Trophoblast cell (in vitro differentiated cells and primary cell): ENCODE measurements around the gene AMBP.

Source experiments
- DNase-seq, 2 donors: peaks; one replicate each; pipeline ENCODE4 v3.0.0-alpha.2; 2016
- H2AFZ ChIP-seq: 2 replicates; pipeline ENCODE4 v1.6.1; 2013; ENCODE audit warnings: low read length, moderate library complexity, mild to moderate bottlenecking; ENCODE audit not compliant: insufficient read depth, poor library complexity
- H2AK5ac ChIP-seq: 2 replicates; pipeline ENCODE4 v1.6.1; 2013; ENCODE audit warnings: mild to moderate bottlenecking, low read length
- H2BK120ac ChIP-seq: 2 replicates; pipeline ENCODE4 v1.6.1; 2013; ENCODE audit warnings: low read length, mild to moderate bottlenecking, moderate library complexity; ENCODE audit not compliant: insufficient read depth, poor library complexity
- H2BK12ac ChIP-seq: 2 replicates; pipeline ENCODE4 v1.6.1; 2013; ENCODE audit warnings: mild to moderate bottlenecking, low read length, moderate library complexity
- H2BK5ac ChIP-seq: 2 replicates; pipeline ENCODE4 v1.6.1; 2013; ENCODE audit warnings: low read length, low read depth, moderate library complexity, mild to moderate bottlenecking; ENCODE audit not compliant: poor library complexity
- H3K14ac ChIP-seq: 2 replicates; pipeline ENCODE4 v1.6.1; 2013; ENCODE audit warnings: mild to moderate bottlenecking, low read length
- H3K18ac ChIP-seq: 2 replicates; pipeline ENCODE4 v1.6.1; 2013; ENCODE audit warnings: mild to moderate bottlenecking, low read length
- H3K23ac ChIP-seq: 2 replicates; pipeline ENCODE4 v1.6.1; 2013; ENCODE audit warnings: low read length
- H3K27ac ChIP-seq: 2 replicates; pipeline ENCODE4 v1.5.1; 2013; ENCODE audit warnings: low read depth, mild to moderate bottlenecking, inconsistent platforms, low read length, moderate library complexity
- H3K27me3 ChIP-seq: 2 replicates; pipeline ENCODE4 v1.6.1; 2013; ENCODE audit warnings: inconsistent platforms, mild to moderate bottlenecking, low read length, moderate library complexity; ENCODE audit not compliant: insufficient read depth
- H3K36me3 ChIP-seq, 2 experiments: 1 replicate in 1 of 2; 2 replicates in 1 of 2; pipeline ENCODE4 v1.6.1; 2013; ENCODE audit warnings: low read length in 2 of 2, mild to moderate bottlenecking in 2 of 2, moderate library complexity in 1 of 2; ENCODE audit not compliant: insufficient read depth in 2 of 2, control insufficient read depth in 1 of 2
- H3K4ac ChIP-seq: 2 replicates; pipeline ENCODE4 v1.6.1; 2013; ENCODE audit warnings: low read depth, mild to moderate bottlenecking, low read length, moderate library complexity
- H3K4me1 ChIP-seq, 2 experiments: 1 replicate in 1 of 2; 2 replicates in 1 of 2; pipeline ENCODE4 v1.6.1; 2013; ENCODE audit warnings: low read length in 2 of 2, mild to moderate bottlenecking in 2 of 2, moderate library complexity in 1 of 2; ENCODE audit not compliant: insufficient read depth in 2 of 2, control insufficient read depth in 1 of 2
- H3K4me2 ChIP-seq: 2 replicates; pipeline ENCODE4 v1.6.1; 2013; ENCODE audit warnings: inconsistent platforms, mild to moderate bottlenecking, low read length, moderate library complexity
- H3K4me3 ChIP-seq: 2 replicates; pipeline ENCODE4 v1.5.1; 2013; ENCODE audit warnings: mild to moderate bottlenecking, low read depth, low read length, inconsistent platforms
- H3K79me1 ChIP-seq: one replicate; pipeline ENCODE4 v1.6.1; 2013; ENCODE audit warnings: low read length
- H3K79me2 ChIP-seq: 2 replicates; pipeline ENCODE4 v1.6.1; 2013; ENCODE audit warnings: low read length, mild to moderate bottlenecking; ENCODE audit not compliant: control insufficient read depth, insufficient read depth, poor library complexity
- H3K9ac ChIP-seq: 2 replicates; pipeline ENCODE4 v1.6.1; 2013; ENCODE audit warnings: mild to moderate bottlenecking, low read length
- H3K9me3 ChIP-seq: 2 replicates; pipeline ENCODE4 v1.6.1; 2013; ENCODE audit warnings: low read depth, mild to moderate bottlenecking, control low read depth, inconsistent platforms, low read length; ENCODE audit not compliant: insufficient read depth
- H4K12ac ChIP-seq: 2 replicates; pipeline ENCODE4 v1.6.1; 2013; ENCODE audit warnings: low read depth, mild to moderate bottlenecking, low read length, moderate library complexity
- H4K8ac ChIP-seq: 2 replicates; pipeline ENCODE4 v1.6.1; 2013; ENCODE audit warnings: low read depth, mild to moderate bottlenecking, low read length, moderate library complexity
- H4K91ac ChIP-seq: one replicate; pipeline ENCODE4 v1.6.1; 2013; ENCODE audit warnings: low read depth, mild to moderate bottlenecking, low read length, moderate library complexity
- WGBS: extraction: QIAGEN DNeasy Blood & Tissue Kit; methylation state at CpG from one replicate; pipeline ENCODE4 v1.1.7; 2013; ENCODE audit warnings: missing lambda C conversion rate; ENCODE audit not compliant: insufficient read length, insufficient coverage; ENCODE audit errors: extremely low coverage; 5-methylcytosine and 5-hydroxymethylcytosine counted together

The AMBP gene

GRCh38 chr9:114029311-114030170 lies 48.6 kb downstream of the AMBP start:
- no peaks in the 10 kb centered on the region for H3K79me1 ChIP-seq
- H3K27ac ChIP-seq = no peak overlapping the region
- WGBS = no CpG with 5 or more reads among the region's 12 CpGs
- no peak overlapping the region for H4K8ac ChIP-seq
- H2AK5ac ChIP-seq = no peak overlapping the region
- no peak overlapping the region for H2BK120ac ChIP-seq
- no peak overlapping the region for H2BK12ac ChIP-seq
- DNase-seq = no peak
- H3K9me3 ChIP-seq = no peaks in the 10 kb centered on the region
- H3K4me1 ChIP-seq = peaks cover 0 to 5% of the 10 kb centered on the region in 2 experiments
- H3K36me3 ChIP-seq = peaks cover 20 to 22% of the 10 kb centered on the region in 2 experiments
- no peak overlapping the region for H2BK5ac ChIP-seq
- H3K9ac ChIP-seq = no peak overlapping the region
- H3K4ac ChIP-seq = no peak overlapping the region
- H4K91ac ChIP-seq = no peak overlapping the region
- H3K4me2 ChIP-seq = no peak overlapping the region
- H3K18ac ChIP-seq = no peak overlapping the region
- no peak overlapping the region for H3K14ac ChIP-seq
- no peak overlapping the region for H4K12ac ChIP-seq
- H3K79me2 ChIP-seq = no peaks in the 10 kb centered on the region
- no peaks in the 10 kb centered on the region for H3K27me3 ChIP-seq
- H3K4me3 ChIP-seq = no peak overlapping the region
- no peak overlapping the region for H2AFZ ChIP-seq
- H3K23ac ChIP-seq = no peak overlapping the region

GRCh38 chr9:114028646-114029045 lies 49.5 kb downstream of the AMBP start:
- H3K4me1 ChIP-seq = peaks cover 0 to 5% of the 10 kb centered on the region in 2 experiments
- H3K14ac ChIP-seq = no peak overlapping the region
- H4K91ac ChIP-seq = no peak overlapping the region
- H3K79me1 ChIP-seq = no peaks in the 10 kb centered on the region
- no peaks in the 10 kb centered on the region for H3K27me3 ChIP-seq
- H3K4me3 ChIP-seq = no peak overlapping the region
- H3K4ac ChIP-seq = no peak overlapping the region
- H3K9ac ChIP-seq = no peak overlapping the region
- no peak overlapping the region for H4K12ac ChIP-seq
- no peak overlapping the region for H2BK12ac ChIP-seq
- H3K18ac ChIP-seq = no peak overlapping the region
- H3K79me2 ChIP-seq = no peaks in the 10 kb centered on the region
- no peak overlapping the region for H2AK5ac ChIP-seq
- H3K23ac ChIP-seq = no peak overlapping the region
- no peak overlapping the region for H2BK5ac ChIP-seq
- no peaks in the 10 kb centered on the region for H3K9me3 ChIP-seq
- no peak overlapping the region for H3K4me2 ChIP-seq
- H2BK120ac ChIP-seq = no peak overlapping the region
- H2AFZ ChIP-seq = no peak overlapping the region
- no peak for DNase-seq
- no peak overlapping the region for H4K8ac ChIP-seq
- WGBS = no CpG with 5 or more reads among the region's 22 CpGs
- peaks cover 16 to 18% of the 10 kb centered on the region in 2 experiments for H3K36me3 ChIP-seq
- H3K27ac ChIP-seq = no peak overlapping the region

- peaks cover 0 to 5% of the 10 kb centered on the region in 2 experiments for H3K4me1 ChIP-seq
- no CpG with 5 or more reads among the region's 4 CpGs for WGBS
- H3K27ac ChIP-seq = no peak overlapping the region
Measured at GRCh38 chr9:114027863-114028465, 50.1 kb downstream of the AMBP start.

GRCh38 chr9:114027159-114027862 lies 50.8 kb downstream of the AMBP start:
- Histone ChIP-seq H3K4me2 (no peak overlapping the region), H2BK5ac (no peak overlapping the region), H3K79me2 (no peaks in the 10 kb centered on the region), H4K12ac (no peak overlapping the region), H3K27ac (no peak overlapping the region), H2AFZ (no peak overlapping the region), H3K9ac (no peak overlapping the region), H3K79me1 (no peaks in the 10 kb centered on the region), H4K91ac (no peak overlapping the region), H3K27me3 (no peaks in the 10 kb centered on the region), H3K18ac (no peak overlapping the region), H3K14ac (no peak overlapping the region), H3K4me1 (peaks cover 0 to 5% of the 10 kb centered on the region in 2 experiments), H3K4me3 (no peak overlapping the region), H2BK120ac (no peak overlapping the region), H3K4ac (no peak overlapping the region), H4K8ac (no peak overlapping the region), H2AK5ac (no peak overlapping the region), H3K23ac (no peak overlapping the region), H3K36me3 (peaks cover 7 to 11% of the 10 kb centered on the region in 2 experiments), H2BK12ac (no peak overlapping the region), H3K9me3 (no peaks in the 10 kb centered on the region)
- no peak for DNase-seq
- no CpG with 5 or more reads among the region's 13 CpGs for WGBS

More at GRCh38 chr9:114027863-114028465, 50.1 kb downstream of the AMBP start:
- Histone ChIP-seq H2AK5ac (no peak overlapping the region), H2AFZ (no peak overlapping the region), H3K4ac (no peak overlapping the region), H3K4me3 (no peak overlapping the region), H3K14ac (no peak overlapping the region), H3K4me2 (no peak overlapping the region), H3K79me1 (no peaks in the 10 kb centered on the region), H2BK120ac (no peak overlapping the region), H4K91ac (no peak overlapping the region), H3K23ac (no peak overlapping the region), H3K9me3 (no peaks in the 10 kb centered on the region), H2BK12ac (no peak overlapping the region), H3K36me3 (peaks cover 12 to 17% of the 10 kb centered on the region in 2 experiments), H3K9ac (no peak overlapping the region), H3K79me2 (no peaks in the 10 kb centered on the region), H4K12ac (no peak overlapping the region), H2BK5ac (no peak overlapping the region), H3K18ac (no peak overlapping the region), H3K27me3 (no peaks in the 10 kb centered on the region), H4K8ac (no peak overlapping the region)
- DNase-seq = no peak
